ENCODE data around the gene DRAXIN.

Gene DRAXIN

DNA sequence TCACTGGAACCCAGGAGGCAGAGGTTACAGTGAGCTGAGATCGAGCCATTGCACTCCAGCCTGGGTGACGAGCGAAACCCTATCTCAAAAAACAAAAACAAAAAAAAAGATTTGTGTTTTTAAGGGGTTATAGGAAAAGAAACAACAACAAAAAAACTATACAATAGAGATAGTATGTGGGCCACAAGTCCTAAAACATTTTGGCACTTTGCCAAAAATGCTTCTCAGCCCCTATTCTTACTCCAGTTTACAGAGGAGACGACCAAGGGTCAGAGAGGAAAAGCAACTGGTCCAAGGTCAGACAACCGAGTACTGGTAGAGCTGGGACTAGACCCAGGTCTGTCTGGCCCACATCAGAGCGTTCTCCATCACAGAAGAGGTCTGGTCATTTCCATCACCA lies 33.9 kb upstream of the DRAXIN start:
- no peak for DNase-seq

DNA sequence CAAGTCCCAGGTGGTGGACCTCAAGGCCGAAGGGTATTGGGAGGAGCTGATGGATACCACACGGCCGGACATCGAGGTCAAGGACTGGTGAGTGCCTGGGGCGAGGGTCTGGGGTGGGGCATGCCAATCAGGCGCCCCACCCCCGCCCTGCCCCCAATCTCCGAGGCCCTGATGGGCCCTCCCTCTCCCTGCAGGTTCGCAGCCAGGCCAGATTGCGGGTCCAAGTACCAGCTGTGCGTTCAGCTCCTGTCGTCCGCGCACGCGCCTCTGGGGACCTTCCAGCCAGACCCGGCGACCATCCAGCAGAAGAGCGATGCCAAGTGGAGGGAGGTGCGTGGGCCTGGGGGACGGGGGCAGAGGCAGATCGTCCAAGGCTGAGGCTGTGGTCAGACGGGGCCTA lies 33.0 kb upstream of the DRAXIN start:
- no peak for DNase-seq

DNA sequence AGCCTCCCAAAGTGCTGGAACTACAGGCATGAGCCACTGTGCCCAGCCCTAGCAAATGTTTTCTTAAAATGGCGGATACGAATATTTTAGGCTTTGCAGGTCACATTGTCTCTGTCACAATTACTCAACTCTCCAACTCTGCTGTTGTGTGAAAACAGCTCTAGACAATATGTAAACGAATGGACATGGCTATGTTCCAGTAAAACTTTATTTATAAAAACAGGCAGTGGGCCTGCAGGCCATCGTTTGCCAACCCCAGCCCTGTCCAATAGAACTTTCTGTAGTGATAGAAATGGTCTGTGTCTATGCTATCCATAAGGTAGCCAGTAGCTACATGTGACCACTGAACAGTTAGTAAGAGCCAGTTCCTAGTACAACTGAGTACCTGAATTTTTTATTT lies 31.8 kb upstream of the DRAXIN start:
- no peak for DNase-seq

DNA sequence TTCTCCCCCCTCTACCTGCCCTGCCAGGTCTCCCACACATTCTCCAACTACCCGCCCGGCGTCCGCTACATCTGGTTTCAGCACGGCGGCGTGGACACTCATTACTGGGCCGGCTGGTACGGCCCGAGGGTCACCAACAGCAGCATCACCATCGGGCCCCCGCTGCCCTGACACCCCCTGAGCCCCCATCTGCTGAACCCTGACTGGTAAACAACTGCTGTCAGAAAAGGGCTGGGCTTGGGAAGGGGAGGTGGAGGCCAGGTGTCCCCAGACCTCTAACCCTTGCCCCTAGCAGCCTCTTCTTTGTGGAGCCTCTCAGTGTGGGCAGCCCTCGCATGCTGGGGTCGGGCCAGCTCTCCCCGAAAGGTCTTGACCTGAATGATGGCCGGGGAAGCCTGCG lies 30.4 kb upstream of the DRAXIN start:
- no peak for DNase-seq

DNA sequence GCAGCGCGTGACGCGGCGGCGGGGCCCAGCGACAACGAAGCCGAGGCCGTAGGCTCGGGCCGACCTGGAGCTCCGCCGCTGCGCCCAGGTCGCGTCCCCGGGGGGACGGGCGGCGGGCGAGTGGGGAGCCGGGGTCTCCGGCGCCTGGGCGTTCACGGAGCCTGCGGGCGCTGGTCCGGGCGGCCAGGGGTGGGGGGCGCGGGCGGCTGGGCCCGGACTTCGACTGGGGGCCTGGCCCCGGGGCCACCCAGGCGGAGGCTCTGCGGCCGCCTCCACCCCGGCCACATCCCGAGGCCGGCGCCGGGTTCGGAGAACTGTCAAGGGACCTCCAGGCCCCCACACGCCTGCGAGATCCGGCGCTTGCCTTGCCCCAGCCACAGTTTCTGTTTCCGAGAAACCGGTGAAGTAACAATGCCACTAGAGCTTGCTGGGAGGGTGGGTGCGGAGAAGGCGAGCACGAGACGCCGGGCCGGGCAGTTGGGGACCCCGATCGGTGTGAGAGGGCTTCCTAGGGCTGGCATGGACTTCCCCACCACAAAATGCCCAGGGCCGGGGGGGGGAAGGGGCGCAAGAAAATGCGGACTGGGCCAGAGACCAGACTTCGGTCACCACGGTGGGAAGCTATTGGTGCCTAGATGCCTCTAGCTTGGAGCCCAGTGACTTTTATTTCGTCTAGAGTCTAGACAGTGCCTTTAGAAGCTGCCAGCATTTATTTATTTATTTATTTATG lies 27.0 kb upstream of the DRAXIN start:
- DNase-seq: peak; percentile 48

DNA sequence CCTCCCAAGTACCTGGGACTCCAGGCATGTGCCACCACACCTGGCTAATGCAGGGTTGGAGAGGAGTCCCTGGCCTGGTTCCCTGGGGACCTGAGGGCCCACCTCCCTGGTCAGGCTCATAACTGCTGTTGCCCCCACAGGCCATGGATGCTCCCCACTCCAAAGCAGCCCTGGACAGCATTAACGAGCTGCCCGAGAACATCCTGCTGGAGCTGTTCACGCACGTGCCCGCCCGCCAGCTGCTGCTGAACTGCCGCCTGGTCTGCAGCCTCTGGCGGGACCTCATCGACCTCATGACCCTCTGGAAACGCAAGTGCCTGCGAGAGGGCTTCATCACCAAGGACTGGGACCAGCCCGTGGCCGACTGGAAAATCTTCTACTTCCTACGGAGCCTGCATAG lies 23.0 kb upstream of the DRAXIN start:
- no peak for DNase-seq

DNA sequence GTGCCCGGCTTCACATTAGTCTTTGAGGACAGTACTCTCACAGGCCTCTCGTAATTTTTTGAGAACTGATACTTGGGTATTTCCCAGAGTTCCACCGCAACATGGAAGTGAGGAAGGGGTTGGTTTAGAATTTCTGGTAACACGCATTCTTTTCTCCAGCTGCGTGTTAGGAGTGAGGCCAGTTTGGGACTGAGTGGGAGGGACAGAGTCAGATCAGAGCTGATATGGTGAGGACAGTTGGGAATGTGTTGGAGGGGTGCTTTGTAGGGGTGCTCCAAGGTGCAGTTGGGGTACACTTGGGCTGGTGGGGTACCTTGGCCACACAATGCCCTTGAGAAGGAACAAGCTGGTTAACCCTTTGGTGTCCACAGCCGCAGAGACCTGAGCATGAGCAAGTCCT lies 20.8 kb upstream of the DRAXIN start:
- DNase-seq: no peak

DNA sequence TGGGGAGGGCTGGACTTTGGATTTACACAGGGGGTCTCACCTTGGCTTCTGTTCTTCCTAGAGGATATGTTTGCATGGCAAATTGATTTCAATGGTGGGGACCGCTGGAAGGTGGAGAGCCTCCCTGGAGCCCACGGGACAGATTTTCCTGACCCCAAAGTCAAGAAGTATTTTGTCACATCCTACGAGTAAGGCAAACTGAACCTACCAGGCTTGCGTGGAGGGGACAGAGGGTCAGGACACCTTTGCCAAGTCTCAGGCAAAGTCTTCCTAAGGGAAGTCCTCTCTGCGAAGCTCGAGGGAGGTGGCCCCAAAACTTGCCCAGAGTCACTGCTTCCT lies 20.3 kb upstream of the DRAXIN start:
- DNase-seq: no peak

DNA sequence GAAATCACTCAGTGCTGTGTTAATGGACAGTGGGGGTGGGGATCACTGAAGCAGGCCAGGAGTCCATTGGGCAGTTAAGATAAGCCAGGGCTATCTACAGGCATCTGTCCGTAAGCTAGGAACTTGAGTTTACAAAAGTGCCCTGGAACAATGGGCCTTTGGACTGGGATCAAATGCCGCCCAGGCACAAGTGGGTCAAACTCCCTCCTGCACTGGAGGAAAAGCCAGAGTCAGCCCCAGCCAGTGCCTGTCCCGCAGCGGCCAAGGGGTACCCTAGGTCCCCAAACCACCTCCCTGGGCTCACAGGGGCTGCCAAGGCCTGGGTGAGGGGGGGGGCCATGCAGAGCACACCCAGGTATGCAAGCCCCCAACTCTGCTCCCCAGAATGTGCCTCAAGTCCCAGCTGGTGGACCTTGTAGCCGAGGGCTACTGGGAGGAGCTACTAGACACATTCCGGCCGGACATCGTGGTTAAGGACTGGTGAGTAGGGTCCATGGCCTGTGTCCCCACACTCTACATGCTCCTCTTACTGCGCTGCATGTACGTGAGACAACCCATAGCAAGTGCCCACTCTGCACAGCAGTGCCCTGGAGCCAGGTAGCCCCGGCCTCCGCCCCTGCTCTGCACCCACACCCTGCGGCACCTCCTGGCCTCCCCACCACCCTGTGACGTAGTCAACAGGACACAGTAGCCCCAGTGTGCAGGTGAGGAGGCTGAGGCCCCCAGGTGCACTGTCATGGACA lies 19.8 kb upstream of the DRAXIN start:
- no peak for DNase-seq

DNA sequence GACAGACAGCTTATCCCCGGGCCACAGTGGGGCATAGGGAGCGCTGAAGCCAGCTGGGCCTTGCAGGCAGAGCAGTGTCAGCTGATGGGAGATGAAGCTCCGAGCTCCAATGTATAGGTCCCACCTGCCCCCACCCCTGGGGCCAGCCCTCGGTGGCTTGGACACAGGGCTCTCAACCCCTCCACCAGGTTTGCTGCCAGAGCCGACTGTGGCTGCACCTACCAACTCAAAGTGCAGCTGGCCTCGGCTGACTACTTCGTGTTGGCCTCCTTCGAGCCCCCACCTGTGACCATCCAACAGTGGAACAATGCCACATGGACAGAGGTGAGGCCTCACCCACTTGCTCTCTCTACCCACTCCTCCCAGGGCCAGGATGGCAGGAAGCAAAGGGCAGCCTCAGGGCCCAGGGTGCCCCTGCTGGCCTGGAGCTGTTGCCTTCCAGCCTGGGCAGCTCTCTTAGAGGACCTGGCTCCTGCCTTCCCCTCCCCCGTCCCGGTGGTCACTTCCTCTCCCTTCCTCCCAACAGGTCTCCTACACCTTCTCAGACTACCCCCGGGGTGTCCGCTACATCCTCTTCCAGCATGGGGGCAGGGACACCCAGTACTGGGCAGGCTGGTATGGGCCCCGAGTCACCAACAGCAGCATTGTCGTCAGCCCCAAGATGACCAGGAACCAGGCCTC lies 18.3 kb upstream of the DRAXIN start:
- DNase-seq: no peak

DNA sequence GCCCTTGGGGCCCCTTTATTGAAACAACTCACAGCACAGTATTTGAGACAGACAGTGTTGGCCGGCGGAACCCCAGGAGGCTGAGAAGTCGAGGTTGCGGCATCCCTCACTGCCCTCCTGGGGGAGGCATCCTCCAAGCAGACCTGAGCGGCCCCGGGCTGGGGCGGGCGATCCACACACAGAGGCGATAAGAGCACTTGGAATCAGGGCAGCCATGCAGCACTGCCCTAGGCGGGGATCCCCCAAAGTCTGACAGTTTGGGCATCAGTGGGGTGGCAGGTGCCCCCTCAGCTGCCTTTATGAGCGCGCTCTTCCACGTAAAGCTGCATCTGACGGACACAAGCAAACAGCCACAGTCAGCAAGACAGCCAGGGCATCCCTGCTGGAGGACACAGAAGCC lies 17.0 kb upstream of the DRAXIN start:
- no peak for DNase-seq

DNA sequence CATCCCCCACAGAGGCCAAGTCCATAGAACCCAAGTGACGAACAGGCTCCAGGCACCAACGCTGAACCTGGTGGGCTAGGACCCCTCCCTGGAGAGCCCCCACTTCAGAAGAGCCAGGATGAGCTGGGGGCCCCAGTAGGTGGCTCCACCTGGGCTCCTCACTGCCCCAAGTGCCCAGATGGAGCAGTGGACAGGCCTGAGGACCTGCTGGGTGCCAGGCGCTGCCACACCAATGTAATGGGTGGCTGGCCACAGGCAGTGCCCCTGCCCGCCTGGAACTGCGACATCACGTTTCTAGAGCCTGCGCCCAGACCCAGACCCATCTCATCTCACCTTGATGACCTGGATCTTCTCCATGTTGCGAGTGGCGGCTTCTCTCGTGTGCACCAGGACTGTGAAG lies 16.2 kb upstream of the DRAXIN start:
- DNase-seq: no peak

DNA sequence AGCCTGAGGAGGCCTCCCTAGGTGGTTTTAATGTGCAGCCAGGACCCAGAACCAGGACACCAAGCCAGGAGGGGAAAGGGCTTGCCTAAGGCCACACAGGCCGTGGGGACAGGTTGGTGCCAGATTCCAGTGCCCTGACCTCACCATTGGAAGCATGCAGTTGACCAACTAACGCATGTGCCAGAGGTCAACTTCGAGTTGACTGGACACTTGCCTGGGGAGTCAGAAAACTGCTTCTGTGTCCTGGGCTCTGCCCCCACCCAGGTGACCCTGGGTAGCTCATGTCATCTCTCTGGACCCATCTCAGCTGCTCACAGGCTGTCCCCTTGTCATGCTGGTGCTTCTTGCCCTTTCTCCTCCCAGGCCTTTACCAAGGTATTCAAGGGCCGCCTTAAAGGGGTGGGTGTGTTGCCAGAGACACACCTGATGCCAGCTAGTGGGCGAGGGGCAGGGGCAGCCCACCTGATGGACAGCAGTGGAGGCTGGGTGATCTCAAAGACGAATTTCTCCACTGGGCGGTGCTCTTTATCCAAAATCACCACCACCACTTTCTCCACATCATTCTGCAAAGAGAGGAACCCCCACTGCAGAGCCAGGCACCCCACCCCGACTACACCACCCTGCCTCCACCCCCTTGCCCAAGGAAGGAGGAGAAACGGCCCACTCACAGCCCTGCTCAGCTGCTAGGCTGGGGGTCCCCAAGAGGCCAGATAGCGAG lies 15.0 kb upstream of the DRAXIN start:
- DNase-seq: no peak

DNA sequence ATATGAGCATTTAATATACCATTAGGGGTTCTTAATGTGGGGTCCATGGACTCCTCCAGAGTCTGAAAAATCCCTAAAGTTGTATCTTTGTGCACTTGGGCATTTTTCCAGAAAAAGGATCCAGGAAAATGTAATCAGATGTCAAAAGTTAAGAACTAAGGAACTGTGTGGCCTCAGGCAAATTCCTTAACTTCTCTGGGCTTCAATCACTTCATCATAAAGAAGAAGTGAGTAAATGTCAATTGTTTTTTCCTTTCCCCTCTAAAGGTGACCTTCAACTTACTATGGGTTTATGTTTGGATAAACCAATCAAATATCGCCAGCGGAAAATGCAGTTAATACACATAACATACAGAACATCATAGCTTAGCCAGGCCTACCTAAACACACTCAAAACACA lies 13.1 kb upstream of the DRAXIN start:
- no peak for DNase-seq

DNA sequence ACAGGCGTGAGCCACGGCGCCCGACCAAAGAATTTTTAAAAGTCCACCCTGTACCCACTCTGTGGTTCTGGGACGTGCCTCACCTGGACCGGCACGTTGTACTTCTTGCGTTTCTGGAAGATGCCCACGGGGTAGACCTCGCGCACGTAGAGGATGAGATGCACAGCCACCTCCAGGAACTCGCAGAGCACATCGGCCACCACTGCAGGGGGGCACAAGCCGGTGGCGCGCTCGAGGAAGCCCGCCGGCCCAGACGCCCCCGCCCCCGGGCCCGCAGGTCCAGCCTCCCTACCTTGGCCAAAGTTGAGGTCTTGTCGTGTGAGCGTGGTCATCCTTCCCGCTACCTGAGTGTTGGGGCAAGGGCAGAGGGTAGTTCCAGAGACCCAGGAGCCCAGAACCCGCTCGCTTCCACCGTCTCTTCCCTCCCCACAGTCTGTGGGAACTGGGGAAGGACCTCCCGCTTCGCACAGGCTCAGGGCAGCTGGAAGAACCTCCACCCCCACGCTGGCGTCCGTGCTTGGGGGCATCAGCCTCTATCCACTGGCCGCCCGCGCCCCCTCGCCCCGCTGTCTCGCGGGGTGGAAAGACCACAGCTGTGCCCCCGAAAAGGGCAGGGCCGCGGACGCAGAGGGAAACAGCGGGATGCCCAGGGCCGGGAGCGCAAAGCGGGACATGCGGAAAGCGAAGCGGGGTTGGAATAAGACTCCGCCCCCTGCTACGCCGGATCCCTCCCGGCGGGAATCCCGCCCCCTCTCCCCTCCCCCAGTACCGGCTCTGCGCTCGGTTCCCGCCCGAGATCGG lies 11.0 kb upstream of the DRAXIN start:
- peak; percentile 38 for DNase-seq

DNA sequence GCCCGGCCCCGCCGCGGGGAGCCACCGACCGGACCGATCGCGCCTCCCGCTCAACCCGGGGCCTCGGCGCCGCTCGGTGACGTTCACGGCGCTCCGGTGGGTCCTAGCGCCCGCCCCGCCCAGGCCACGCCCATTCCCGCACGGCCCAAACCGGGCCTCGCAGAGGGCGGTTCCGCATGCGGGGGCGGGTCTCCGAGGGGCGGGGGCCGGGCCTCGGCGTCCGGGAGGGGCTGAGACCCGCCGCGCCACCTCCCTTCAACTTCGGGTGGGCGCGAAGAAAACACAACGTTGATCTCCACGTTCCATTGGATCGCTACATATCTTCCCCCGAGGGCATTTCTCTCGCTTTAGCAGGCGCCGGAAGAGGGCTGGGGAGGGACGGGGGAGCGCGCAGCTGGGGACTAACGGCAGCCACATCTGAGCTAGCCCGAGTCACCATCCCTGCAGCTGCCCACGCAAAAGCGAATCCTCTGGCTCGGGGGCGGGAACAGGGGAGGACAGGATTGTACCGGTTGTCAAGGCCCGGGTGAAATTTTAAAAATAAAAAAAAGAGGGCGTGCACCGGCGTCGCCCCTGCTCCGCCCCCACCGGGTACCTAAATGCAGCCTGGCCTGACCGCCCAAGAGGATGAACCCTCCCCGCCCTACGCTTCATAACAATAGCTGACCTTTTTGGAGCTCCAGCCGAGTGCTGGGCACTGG lies 10.3 kb upstream of the DRAXIN start, which contains the start of gene MAD2L2:
MAD2L2 (minus strand) TSS at position 78 of the 701 bp plus-strand sequence. CDS start 547 bp downstream, outside the sequence.
- DNase-seq: peak; percentile 87

DNA sequence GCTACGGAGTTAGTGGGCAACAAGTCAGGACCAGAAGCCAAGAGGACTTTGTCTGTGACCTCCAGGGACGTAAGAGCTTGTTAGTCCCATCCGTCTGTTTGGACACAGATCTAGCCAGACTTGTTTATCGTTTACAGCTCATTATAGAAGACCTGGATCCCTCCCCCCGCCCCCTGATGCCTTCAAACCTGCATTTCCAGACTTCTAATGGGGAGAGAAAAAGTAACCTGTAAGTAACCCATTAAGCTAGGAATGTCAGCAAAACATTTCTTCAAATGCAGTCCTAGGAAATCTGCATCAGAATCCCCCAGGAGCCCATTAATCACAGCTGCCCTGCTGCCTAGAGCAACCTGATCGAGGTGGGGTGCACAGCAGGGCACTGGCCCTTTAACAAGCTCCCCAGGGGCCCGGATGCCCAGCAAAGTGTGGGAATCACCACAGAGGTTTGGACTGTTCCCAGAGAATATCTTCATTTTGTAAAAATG lies 9.2 kb upstream of the DRAXIN start:
- DNase-seq: no peak

DNA sequence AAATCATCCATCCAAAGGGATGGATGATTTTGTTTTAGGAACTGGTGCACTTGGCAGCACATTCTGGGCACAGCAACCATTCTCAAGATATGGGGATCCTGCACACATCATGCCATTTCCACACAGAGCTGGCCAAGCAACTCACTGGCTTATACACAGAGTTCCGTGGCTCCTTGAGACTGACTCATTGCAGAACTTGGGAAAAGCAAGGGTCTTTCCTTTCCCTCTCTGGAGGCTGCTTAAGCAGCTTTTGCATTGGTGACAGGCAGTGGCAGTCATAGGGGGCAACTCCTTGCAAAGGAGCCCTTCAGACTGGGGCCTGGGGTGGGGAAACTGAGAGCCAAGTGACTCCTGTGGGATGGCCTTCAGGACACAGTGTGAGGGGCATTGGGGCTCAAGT lies 8.7 kb upstream of the DRAXIN start:
- DNase-seq: no peak

DNA sequence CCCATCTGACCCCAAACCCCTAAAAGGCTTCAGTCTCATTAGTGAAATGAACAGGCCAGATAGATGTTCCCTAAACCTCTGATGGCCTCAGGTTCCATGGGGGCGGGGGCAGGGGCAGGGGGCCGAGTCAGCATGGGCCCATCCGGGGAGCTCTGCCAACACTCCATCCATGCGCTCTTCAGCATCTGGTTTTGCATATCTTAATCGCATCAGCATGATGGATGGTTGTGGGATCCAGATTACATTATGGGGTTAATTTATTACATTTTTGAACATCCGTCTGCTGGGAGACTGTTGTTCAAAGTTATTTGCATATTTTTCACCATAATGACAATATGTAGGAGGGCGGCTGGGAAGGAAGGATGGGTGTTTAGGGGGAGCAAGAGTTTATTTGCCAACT lies 7.4 kb upstream of the DRAXIN start:
- no peak for DNase-seq

DNA sequence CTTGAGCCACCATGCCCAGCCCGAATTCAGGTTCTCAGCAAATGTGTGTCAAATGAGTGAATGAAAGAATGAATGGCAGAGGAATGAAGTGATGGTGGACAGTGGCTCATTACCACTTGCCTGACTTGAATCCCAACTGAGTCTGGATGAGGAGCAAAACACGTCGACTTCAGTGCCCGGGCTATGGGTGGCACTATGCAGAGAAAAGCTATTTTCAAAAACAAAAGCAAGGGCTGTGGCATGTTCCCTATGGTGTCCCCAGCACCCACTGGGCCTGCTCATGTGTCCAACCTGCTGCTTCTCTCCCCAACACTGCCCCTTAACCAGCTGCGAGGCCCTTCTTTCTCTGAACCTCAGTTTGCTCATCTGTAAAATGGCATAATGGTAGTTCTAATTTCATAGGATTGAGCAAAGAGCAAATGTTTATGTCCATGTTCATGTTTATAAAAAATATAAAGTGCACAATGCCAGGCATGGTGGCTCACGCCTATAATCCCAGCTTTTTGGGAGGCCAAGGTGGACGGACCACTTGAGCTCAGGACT lies 6.2 kb upstream of the DRAXIN start:
- no peak for DNase-seq

DNA sequence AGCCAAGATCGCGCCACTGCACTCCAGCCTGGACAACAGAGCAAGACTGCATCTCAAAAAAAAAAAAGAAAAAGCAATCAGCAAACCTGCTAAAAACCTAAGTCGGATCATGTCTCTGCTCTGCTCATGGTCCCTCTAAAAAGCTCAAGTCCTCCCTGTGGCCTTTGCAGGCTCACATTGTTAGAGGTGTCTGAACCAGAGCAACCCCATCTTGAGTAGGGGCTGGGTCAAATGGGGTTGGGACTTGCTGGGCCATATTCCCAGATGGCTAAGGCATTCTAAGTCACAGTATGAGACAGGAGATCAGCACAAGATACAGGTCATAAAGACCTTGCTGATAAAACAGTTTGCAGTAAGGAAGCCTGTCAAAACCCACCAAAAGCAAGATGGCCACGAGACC lies 3.0 kb upstream of the DRAXIN start:
- DNase-seq: no peak

Measured in stimulated activated CD4-positive, alpha-beta T cell treated with anti-CD3 and anti-CD28 coated beads, Interleukin-1b, Interleukin-23, amount 100 ng/mL, for 48 hours (primary cell).